ENCODE measurements around the gene CYBA.

DNA sequence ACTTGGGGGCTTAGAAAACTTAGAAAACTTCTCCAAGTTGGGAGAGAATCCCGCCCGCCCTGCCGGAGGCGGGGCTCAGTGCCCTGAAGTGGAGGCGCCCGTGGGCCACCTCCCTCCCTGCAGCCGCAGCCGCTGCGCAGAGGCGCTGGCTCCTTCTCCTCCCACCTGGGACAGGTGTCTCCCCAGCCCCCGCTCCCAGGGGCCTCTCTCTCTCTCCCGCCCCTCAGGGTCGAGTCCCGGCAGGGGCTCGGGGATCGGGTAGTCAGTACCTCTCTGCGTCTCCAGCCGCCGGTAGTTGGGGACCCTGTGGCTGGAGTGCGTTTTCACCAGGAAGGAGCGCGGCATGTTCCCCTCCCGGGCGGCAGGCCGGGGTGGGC, 35.2 kb upstream of the CYBA start:
- TF ChIP-seq CTCF (IDR thresholded peaks at IDR 0.05), result no peak
- TF ChIP-seq POLR2A (IDR thresholded peaks at IDR 0.05), result no peak
- TF ChIP-seq POLR2AphosphoS5 (IDR thresholded peaks at IDR 0.05; ENCODE audit: insufficient read depth in 1 of 2, low read depth in 1 of 2), result peak in 1 of 2 donors; percentile 19
